ENCODE measurements around the gene CIITA.
"Not testable (repeated sequence)": the region's sequence is repeated elsewhere in the genome, so short reads cannot be mapped to it uniquely, and the experiment has no call there.

CIITA gene

DNA sequence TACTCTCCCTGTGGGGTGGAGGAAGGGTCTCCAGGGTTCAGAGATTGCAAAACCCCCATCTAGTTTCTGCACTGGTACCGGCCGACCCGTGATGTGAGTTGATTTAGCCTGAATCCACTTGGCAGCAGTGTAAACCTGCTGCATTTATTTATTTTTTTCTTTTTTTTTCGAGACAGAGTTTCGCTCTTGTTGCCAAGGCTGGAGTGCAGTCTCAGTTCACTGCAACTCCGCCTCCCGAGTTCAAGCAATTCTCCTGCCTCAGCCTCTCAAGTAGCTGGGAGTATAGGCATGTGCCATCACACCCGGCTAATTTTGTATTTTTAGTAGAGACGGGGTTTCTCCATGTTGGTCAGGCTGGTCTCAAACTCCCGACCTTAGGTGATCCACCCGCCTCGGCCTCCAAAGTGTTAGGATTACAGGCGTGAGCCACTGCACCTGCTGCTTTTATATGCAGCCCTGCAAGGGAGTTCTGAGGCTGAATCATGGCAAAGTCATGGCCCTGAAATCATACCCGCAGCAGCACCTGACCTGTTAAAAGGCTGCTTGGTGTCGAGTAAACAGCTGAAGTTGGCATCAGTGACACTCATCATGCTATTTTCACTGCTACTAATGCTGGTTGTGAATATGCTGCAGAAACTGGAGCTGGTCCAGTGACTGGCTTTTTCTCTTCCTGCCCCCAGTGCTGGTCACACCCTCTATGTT is 43.9 kb downstream of the CIITA start:
- DNase-seq: no peak

DNA sequence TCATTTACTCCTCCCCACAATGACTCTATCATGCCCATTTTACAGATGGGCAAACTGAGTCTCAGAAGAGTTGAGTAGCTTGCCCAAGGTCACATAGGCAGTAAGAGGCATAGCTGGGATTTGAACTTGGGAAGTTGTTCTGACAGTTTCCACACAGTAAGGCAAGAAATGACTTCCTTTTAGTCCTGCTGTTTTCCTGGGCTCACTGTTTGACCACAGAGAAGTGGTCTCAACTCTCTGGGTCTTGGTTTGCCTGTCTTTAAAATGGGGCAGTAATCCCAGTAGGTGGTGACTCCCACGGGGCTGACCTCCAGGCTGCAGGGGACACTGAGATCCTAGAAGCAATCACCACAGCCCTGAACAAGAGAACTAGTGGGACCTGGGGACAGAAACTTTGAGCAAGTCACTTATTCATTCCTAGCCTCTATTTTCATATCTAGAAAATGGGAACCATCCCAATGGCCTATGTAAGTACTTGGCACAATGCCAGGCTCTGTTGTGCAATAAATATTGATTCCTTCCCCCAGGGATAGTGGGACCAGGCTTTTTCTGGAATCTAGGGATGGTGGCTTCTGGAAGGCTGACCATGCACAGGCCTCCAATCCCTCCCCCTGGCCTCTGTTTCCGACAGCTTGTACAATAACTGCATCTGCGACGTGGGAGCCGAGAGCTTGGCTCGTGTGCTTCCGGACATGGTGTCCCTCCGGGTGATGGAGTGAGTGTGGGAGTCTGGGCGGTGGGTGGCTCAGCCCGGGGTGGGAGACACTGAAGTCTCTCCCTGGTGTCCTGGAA is 44.7 kb downstream of the CIITA start:
- DNase-seq: no peak

DNA sequence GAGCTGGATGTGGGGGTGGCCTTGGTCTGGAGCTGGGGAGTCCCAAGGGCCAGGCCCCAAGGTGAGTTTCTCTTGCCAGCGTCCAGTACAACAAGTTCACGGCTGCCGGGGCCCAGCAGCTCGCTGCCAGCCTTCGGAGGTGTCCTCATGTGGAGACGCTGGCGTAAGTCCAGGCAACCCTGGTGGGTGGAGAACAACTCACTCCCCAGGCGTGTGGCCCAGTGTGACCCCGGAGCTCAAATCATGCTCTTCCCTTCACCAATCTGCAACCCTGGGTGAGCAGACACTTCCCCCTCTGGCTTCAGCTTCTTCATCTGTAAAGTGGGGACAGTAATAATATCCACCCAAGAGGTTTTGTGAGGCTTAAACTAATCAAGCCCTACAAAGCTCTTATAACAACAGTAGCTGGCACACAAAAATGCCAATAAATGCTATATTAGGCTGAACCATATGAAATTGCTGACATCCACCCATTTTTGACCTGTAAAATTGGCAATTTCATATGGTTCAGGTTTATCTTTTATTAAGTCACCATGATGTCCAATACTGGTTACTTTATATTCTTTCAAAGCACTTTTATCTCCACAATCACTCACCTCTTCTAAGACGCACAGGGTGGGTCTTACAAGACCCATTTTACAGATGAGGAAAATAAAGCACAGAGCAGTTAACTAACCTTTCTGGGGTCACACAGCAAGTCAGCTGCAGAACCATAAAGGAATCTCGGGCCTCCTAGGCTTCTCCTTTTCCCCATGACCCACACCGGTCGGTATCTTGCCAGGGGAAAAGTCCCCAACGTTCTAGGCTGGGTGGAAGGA is 45.5 kb downstream of the CIITA start:
- DNase-seq: no peak

GRCh38 chr16:10923146-10923649 is 46.2 kb downstream of the CIITA start:
- no peak for DNase-seq

DNA sequence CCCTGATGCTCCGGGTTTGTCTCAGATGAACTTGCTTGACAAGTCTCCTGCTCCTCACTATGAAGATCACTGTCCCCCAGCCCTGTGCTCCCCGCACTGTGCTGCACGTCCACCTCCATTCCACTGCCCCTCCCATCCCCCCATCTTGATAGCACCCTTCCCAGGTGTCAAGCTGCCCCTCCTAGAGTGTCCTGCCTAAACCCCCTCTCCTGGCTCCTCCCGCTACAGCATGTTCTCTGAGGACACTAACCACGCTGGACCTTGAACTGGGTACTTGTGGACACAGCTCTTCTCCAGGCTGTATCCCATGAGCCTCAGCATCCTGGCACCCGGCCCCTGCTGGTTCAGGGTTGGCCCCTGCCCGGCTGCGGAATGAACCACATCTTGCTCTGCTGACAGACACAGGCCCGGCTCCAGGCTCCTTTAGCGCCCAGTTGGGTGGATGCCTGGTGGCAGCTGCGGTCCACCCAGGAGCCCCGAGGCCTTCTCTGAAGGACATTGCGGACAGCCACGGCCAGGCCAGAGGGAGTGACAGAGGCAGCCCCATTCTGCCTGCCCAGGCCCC is 46.7 kb downstream of the CIITA start:
- no peak for DNase-seq

DNA sequence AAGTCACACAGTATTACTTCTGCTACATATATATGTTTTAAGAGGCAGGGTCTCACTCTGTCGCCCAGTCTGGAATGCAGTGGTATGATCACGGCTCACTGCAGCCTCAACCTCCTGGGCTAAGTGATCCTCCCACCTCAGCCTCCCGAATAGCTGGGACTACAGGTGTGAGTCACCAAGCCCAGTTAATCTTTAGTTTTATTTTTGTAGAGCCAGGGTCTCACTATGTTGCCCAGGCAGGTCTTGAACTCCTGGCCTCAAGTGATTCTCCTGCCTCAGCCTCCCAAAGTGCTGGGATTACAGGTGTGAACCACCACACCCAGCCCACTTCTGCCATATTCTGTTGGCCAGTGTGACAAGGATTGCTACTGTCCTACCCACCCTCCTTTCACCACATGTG is 48.3 kb downstream of the CIITA start:
- not testable (repeated sequence) for DNase-seq

GRCh38 chr16:10926094-10926493 is 49.1 kb downstream of the CIITA start:
- DNase-seq: no peak

- DNase-seq: no peak
These were observed 49.9 kb downstream of the CIITA start for GRCh38 chr16:10926867-10927266.

GRCh38 chr16:10927497-10928112 is 50.6 kb downstream of the CIITA start:
- no peak for DNase-seq

DNA sequence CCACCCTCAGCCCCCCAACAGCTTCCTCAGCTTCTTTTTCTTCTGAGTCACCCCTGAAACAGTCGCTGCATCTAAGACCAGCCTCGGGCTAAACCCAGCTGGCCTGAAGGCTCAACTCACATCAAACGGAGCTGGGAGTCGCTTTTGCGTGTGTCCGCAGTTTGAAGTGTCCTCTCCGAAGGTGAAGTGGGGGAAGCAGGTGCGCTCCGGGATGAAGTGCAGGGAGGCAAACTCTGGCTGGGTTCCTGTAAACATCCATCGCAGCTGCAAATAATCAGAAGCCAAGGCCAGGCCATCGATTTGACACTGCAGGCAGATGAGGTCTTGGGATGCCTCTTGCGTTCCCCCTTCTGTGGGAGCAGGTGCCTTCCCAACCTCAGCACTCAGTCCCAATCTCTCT is 52.1 kb downstream of the CIITA start:
- DNase-seq: not testable (repeated sequence)

- DNase-seq: no peak
These were observed 53.1 kb downstream of the CIITA start for GRCh38 chr16:10929853-10930754.

- no peak for DNase-seq
These were observed 53.7 kb downstream of the CIITA start for GRCh38 chr16:10930755-10931093.

GRCh38 chr16:10931134-10931533 is 54.1 kb downstream of the CIITA start:
- no peak for DNase-seq

DNA sequence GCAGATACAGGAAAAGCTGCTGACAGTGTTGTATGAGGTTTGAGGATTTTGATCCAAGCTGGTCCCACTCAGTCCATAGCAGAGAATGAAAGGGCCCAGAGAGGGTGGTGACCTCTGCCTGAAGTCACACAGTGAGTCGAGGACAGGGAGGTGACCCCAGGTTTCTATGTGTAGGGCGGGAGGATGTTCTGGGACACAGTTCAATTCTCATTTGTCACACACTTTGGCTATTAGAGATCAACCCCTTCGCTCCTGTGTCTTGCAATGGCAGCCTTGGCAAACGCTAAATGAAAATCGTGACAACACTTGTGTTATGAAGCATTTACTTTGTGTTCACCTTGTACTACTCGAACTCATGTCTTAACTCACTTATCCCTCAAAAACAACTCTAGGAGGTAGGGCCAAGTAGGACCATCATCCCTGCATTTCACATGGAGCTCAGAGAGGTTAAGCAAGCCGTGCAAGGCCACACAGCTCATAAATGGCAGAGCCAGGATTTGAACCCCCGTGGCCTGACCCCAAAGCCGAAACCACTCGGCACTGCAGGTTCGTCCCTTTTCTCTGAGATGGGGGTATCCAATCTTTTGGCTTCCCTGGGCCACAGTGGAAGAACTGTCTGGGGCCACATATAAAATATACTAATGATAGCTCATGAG is 55.1 kb downstream of the CIITA start:
- no peak for DNase-seq

DNA sequence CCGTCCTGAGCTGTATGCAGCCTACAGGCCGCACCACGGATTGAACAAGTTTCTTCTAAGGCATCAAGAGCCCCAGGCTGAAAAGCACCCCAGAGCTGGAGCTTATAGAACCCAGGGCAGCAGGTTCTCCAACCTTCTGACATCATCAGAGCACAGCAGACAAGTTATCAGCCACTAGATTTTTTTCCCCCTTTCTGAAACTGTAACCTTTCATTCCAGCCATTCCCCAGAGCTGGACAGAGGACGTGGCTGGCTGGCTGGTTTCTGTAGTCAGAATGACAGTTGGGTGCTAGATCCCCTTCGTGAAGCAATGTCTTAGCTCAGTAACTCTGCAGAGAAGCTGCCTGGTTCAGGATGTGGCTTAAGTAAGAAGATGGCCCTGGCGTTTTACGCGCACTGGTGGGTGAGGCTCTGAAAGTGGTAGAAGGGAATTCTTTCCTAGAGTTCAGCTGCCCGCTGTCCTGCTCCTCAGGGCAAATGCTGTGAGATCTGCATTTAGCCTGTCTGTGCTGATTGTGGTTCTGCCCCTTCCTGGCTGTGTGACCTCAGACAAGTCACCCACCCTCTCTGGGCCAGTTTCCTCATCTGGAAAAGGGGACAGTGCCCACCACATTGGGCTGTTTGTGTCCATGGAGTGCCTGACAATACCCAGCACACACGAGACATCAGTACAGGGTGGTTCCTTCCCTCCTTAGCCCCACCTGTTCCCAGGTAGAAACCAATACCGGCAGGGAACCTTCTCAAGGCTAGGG is 56.1 kb downstream of the CIITA start:
- no peak for DNase-seq

GRCh38 chr16:10933865-10934264 is 56.9 kb downstream of the CIITA start:
- no peak for DNase-seq

DNA sequence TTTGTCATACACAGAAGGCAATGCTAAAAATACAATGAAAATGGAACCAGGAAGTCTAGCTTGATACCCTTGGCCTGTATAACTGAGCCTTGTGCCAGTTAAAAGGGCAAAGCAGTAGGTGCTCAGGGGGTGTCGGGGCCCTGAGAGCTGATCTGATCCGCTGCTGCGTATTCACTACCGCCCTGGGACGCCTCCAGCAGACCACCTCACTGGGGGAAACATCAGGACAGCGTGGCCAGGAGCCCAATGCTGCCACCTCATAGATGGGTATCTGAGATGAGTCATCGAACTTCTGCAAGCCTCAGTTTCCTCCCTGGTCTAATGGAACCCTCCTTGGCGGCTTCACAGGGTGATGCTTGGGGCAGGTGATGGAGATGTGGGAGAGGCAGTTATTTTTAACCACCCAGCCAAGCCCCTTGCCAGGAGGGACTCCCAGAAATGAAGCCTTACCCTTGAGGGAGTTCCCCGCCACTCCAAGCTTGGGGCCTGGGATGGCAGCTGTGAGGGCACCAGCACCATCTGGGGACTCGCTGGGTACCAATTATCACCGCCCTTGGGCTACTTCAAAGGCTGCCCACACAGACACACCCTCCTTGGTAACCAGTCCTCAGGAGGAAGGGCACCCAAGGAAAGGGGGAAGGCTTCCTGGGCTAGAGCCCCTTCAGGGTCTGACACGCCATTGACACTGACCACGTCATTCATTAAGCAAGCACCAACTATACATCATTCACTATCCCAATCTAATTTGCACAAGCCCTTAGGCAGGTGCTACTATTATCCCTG is 57.5 kb downstream of the CIITA start:
- DNase-seq: no peak

DNA sequence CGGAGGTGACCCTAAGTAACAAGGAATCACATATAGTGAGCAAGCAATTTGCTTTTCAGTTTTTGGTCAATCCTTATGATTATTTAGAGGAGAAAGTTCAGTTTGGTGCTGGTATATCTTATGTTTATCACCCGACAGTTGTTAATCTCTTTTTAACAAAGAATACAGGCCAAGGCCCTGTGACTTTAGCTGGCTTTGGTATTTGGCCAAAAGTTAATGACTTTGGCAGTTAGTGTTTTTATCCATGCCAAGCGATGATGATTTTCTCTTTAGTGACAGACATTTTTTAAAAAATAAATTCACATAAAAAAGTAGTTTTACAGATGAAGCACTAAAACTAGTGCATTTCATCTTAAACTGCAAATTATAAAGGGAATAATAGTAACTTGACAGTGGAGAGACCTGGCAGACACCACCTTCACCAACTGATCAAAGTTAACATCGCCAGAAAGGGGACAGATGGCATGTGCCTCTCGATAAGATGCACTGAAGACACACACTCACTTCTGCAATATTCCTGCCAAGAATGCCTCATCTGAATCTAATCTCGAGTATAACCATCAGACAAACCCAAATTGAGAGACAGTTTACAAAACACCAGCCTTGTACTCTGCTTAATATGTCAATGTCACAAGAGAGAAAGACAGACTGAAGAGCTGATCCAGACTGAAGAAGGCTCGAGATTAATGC is 58.4 kb downstream of the CIITA start:
- no peak for DNase-seq

All from activated CD4-positive, alpha-beta T cell treated with anti-CD3 and anti-CD28 coated beads for 1 hour (primary cell).